GM12878 (cell line): ENCODE data around the gene OSBPL3. TPM values are rescaled to one million over a fixed set of nuclear protein-coding genes. Genes with fewer than 3 reads are reported as not detected.

Source experiments
- CBX3 ChIP-seq: fragments of 200-600 bp; sonication (generic); IDR thresholded peaks from 2 replicates; pipeline ENCODE4 v1.6.1; 2016; ENCODE audit warnings: low read depth, borderline replicate concordance
- EED ChIP-seq: sonication (generic); IDR thresholded peaks from 2 replicates; pipeline ENCODE4 v1.6.1; 2016; ENCODE audit warnings: antibody characterized with exemption, low read depth
- EGR1 ChIP-seq, 2 experiments: IDR thresholded peaks; 1 replicate in 1 of 2; 2 replicates in 1 of 2; pipeline ENCODE4 v1.6.1; 2011 to 2012; ENCODE audit warnings: low read depth in 2 of 2, low read length in 2 of 2, borderline replicate concordance in 1 of 2, mild to moderate bottlenecking in 1 of 2, moderate library complexity in 1 of 2
- KAT2A ChIP-seq: conservative IDR thresholded peaks from 2 replicates; pipeline ENCODE4 v1.6.1; 2011; ENCODE audit warnings: low read depth, low read length; ENCODE audit not compliant: control insufficient read depth
- MEF2A ChIP-seq: IDR thresholded peaks from 2 replicates; pipeline ENCODE4 v1.6.1; 2011; ENCODE audit warnings: low read depth, mild to moderate bottlenecking, low read length, moderate library complexity; ENCODE audit not compliant: insufficient read depth
- MLLT1 ChIP-seq: fragments of 450-650 bp; IDR thresholded peaks from 2 replicates; pipeline ENCODE4 v1.6.1; 2016; ENCODE audit warnings: mild to moderate bottlenecking
- MXI1 ChIP-seq: fragments of 150-350 bp; IDR thresholded peaks from 2 replicates; pipeline ENCODE4 v1.6.1; 2011; ENCODE audit warnings: low read depth, mild to moderate bottlenecking, inconsistent platforms, low read length, improper control_type of control experiment
- NFIC ChIP-seq: IDR thresholded peaks from 2 replicates; pipeline ENCODE4 v1.6.1; 2012; ENCODE audit warnings: low read depth, mild to moderate bottlenecking, inconsistent platforms, low read length, moderate library complexity
- NFXL1 ChIP-seq: fragments of 450-650 bp; IDR thresholded peaks from 2 replicates; pipeline ENCODE4 v1.6.1; 2017; ENCODE audit warnings: antibody characterized with exemption, mild to moderate bottlenecking, borderline replicate concordance
- NKRF ChIP-seq: fragments of 450-650 bp; conservative IDR thresholded peaks from 2 replicates; pipeline ENCODE4 v1.6.1; 2017; ENCODE audit warnings: mild to moderate bottlenecking, moderate library complexity
- NR2F1 ChIP-seq: fragments of 450-650 bp; conservative IDR thresholded peaks from 2 replicates; pipeline ENCODE4 v1.6.1; 2017; ENCODE audit warnings: mild to moderate bottlenecking
- RELA ChIP-seq: fragments of 450-650 bp; IDR thresholded peaks from 2 replicates; pipeline ENCODE4 v1.8.0; 2014; ENCODE audit warnings: borderline replicate concordance; ENCODE audit not compliant: partially characterized antibody
- RUNX3 ChIP-seq: IDR thresholded peaks from 2 replicates; pipeline ENCODE4 v1.6.1; 2012; ENCODE audit warnings: low read length, inconsistent platforms
- SRF ChIP-seq, 2 experiments: IDR thresholded peaks; 2 replicates each; pipeline ENCODE4 v1.6.1; 2011; ENCODE audit warnings: low read depth in 2 of 2, low read length in 2 of 2, mild to moderate bottlenecking in 1 of 2, moderate library complexity in 1 of 2
- STAT3 ChIP-seq: IDR thresholded peaks from 2 replicates; pipeline ENCODE4 v1.6.1; 2011; ENCODE audit warnings: low read depth, low read length, improper control_type of control experiment
- ZNF207 ChIP-seq: fragments of 450-650 bp; IDR thresholded peaks from 2 replicates; pipeline ENCODE4 v1.6.1; 2014; ENCODE audit warnings: antibody characterized with exemption, mild to moderate bottlenecking, borderline replicate concordance
- ZNF384 ChIP-seq: IDR thresholded peaks from 2 replicates; pipeline ENCODE4 v1.6.1; 2012; ENCODE audit warnings: low read depth, mild to moderate bottlenecking, low read length, improper control_type of control experiment, borderline replicate concordance
- polyA plus RNA-seq, 11 experiments: library from polyadenylated mRNA; depleted of rRNA in 4 of 11; unstranded in 6 of 11; stranded (reverse) in 5 of 11; fragments of >200 nt; fragmentation: Nextera tagmentation in 4 of 11; fragmentation: Illumina TruSeq in 1 of 11; extraction: Ambion mirVana in 4 of 11; extraction: Trizol in 1 of 11; gene quantifications; 1 replicate in 1 of 11; 2 replicates in 10 of 11; pipeline versions ENCODE4 v1.2.1 to v1.2.3, GENCODE V29; 2011 to 2016; ENCODE audit warnings: inconsistent platforms in 2 of 11, missing spikeins in 2 of 11, low read depth in 1 of 11
- total RNA-seq, 4 experiments: library from RNA; depleted of rRNA in 3 of 4; stranded (reverse); fragments of >200 nt in 3 of 4; fragmentation: Illumina TruSeq in 1 of 4; extraction: Trizol in 1 of 4; gene quantifications; 2 replicates each; pipeline versions ENCODE4 v1.2.1 to v1.2.3, GENCODE V29; 2013 to 2021
- TF ChIP-seq, protein P1 (sequence below): fragments of 150-350 bp; IDR thresholded peaks from 2 replicates; pipeline ENCODE4 v1.6.1; 2016; ENCODE audit warnings: low read depth, low read length

OSBPL3 gene
- total and polyA plus RNA-seq, 10 of the 15 experiments (the other 5 are each of a cell fraction or from before 2014, with no cell fraction given): 6.1 to 46.6 (median 27.0) TPM

- no peak for TF ChIP-seq NR2F1
- no peak for TF ChIP-seq KAT2A
- 0 out of 2 replicates have a peak, but pooled peaks have one; percentile 14 for TF ChIP-seq RUNX3
- TF ChIP-seq MLLT1: peak; percentile 99
- TF ChIP-seq EED: no peak
- no peak for TF ChIP-seq RELA
- TF ChIP-seq, protein P1, sequence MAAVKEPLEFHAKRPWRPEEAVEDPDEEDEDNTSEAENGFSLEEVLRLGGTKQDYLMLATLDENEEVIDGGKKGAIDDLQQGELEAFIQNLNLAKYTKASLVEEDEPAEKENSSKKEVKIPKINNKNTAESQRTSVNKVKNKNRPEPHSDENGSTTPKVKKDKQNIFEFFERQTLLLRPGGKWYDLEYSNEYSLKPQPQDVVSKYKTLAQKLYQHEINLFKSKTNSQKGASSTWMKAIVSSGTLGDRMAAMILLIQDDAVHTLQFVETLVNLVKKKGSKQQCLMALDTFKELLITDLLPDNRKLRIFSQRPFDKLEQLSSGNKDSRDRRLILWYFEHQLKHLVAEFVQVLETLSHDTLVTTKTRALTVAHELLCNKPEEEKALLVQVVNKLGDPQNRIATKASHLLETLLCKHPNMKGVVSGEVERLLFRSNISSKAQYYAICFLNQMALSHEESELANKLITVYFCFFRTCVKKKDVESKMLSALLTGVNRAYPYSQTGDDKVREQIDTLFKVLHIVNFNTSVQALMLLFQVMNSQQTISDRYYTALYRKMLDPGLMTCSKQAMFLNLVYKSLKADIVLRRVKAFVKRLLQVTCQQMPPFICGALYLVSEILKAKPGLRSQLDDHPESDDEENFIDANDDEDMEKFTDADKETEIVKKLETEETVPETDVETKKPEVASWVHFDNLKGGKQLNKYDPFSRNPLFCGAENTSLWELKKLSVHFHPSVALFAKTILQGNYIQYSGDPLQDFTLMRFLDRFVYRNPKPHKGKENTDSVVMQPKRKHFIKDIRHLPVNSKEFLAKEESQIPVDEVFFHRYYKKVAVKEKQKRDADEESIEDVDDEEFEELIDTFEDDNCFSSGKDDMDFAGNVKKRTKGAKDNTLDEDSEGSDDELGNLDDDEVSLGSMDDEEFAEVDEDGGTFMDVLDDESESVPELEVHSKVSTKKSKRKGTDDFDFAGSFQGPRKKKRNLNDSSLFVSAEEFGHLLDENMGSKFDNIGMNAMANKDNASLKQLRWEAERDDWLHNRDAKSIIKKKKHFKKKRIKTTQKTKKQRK: no peak
- TF ChIP-seq EGR1 (IDR thresholded peaks at IDR 0.05; ENCODE audit: borderline replicate concordance in 1 of 2, low read depth in 2 of 2, low read length in 2 of 2): no peak
- no peak for TF ChIP-seq CBX3
- TF ChIP-seq NFIC: no peak
- TF ChIP-seq ZNF384: no peak
- TF ChIP-seq NFXL1: no peak
- TF ChIP-seq MEF2A: 0 out of 2 replicates have a peak, but pooled peaks have one; percentile 10
- TF ChIP-seq ZNF207: no peak
- TF ChIP-seq MXI1: 0 out of 2 replicates have a peak, but pooled peaks have one; percentile 38
- no peak for TF ChIP-seq STAT3
- 0 out of 4 replicates have a peak, but pooled peaks of 1 of the 2 experiments have one; percentile 39 for TF ChIP-seq SRF (IDR thresholded peaks at IDR 0.05; ENCODE audit: low read depth in 2 of 2, low read length in 2 of 2)
- TF ChIP-seq NKRF: no peak
Measured at GRCh38 chr7:24967696-24968095, 12.3 kb downstream of the OSBPL3 start (continued).
